HG03354 (cell line): Measurements from ENCODE around the gene ACRV1.
"Not testable (repeated sequence)": the region's sequence is repeated elsewhere in the genome, so short reads cannot be mapped to it uniquely, and the experiment has no call there.

ENCODE experiments used
- ATAC-seq: cut with Tn5 transposase; IDR thresholded peaks from one replicate; pipeline ENCODE4 v1.9.1; 2021; ENCODE audit warnings: mild to moderate bottlenecking; ENCODE audit not compliant: unreplicated experiment, poor library complexity, severe bottlenecking

ACRV1 gene, protein sequence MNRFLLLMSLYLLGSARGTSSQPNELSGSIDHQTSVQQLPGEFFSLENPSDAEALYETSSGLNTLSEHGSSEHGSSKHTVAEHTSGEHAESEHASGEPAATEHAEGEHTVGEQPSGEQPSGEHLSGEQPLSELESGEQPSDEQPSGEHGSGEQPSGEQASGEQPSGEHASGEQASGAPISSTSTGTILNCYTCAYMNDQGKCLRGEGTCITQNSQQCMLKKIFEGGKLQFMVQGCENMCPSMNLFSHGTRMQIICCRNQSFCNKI

DNA sequence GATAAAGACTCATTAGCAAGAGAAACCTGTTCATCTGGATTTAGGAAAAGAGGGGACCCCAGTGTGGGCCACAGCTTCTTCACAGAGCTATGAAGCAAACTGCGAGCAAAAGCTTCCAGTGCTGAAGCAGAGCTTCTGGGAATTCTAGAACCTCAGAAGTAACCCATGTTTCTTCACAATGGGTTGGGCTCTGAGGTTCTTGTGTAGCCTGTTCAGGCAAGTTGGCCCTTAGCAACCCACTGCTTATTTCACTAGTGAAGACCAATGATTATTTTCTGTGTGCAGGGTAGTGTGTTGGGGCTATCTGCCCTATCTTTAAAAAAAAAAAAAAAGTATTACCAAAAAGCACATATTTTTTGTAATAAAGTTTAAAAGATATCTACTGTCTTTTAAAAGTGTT, at the start of gene ACRV1:
TSS of gene ACRV1 (minus strand) at position 101 of the 400 bp plus-strand sequence. CDS start at position 34, 67 bp downstream.
- ATAC-seq = no peak

DNA sequence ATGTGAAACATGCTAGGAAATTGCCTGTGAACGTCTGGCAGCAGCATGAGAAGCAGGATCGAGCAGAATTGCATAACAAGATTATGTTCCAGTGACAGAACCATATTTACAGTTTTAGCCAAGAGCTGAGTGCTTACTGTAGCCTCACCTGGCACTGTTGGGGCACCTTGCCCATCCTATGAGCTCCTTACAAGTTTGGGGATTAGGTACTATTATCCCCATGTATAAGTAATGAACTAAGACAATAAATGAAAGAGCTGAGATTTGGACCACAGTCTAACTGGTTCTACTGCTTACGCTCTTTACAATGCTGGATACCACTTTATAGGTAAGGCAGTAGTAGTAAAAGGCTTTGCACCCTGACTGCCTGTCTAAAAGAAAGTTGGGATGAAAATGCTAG, 48.3 kb upstream of the ACRV1 start:
- ATAC-seq = no peak

DNA sequence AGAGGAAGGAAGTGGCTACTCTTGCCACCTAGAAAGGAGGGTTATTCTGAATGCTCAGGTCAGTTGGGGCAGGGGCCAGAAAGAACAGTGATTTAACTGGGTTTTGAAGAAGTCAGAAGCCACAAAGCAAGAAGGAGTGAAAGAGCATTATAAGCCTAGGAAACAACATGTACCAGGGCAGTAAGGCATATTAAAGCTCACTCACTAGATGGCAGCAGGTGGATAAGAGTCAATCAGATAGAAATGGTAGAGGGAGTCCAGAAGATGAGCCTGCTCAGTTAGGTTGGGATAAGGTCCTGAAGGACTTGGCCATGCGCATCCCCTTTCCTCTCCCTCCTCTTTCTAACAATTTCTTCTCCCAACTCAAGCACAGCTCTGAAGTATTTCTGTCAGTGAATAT, 43.5 kb upstream of the ACRV1 start:
- ATAC-seq = no peak

DNA sequence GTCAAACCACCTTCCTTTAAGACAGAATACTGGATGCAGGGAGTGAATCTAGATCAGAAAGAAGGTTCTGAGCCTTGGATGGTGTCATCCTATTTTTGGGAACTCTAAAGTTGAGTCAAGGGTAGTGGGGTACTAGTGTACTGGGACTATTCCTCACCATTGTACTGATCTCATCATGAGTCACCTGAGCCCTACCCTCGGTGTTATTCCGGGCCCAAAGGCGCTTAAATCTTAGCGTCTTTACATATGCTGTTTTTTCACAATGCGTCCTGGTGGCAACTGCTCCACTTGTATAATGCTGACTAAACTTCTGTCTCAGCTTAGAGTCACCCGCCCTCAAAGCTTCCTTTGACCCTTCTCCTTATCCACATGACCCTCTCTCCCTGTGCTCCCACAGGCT, 40.1 kb upstream of the ACRV1 start:
- no peak for ATAC-seq

DNA sequence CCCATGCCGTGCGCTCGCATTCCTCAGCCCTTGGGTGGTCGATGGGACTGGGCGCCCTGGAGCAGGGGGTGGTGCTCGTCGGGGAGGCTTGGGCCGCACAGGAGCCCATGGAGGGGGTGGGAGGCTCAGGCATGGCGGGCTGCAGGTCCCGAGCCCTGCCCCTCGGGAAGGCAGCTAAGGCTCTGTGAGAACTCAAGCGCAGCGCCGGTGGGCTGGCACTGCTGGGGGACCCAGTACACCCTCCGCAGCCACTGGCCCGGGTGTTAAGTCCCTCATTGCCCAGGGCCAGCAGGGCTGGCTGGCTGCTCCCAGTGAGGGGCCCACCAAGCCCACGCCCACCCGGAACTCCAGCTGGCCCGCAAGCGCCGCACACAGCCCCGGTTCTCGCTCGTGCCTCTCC, 24.0 kb upstream of the ACRV1 start:
- ATAC-seq = not testable (repeated sequence)

DNA sequence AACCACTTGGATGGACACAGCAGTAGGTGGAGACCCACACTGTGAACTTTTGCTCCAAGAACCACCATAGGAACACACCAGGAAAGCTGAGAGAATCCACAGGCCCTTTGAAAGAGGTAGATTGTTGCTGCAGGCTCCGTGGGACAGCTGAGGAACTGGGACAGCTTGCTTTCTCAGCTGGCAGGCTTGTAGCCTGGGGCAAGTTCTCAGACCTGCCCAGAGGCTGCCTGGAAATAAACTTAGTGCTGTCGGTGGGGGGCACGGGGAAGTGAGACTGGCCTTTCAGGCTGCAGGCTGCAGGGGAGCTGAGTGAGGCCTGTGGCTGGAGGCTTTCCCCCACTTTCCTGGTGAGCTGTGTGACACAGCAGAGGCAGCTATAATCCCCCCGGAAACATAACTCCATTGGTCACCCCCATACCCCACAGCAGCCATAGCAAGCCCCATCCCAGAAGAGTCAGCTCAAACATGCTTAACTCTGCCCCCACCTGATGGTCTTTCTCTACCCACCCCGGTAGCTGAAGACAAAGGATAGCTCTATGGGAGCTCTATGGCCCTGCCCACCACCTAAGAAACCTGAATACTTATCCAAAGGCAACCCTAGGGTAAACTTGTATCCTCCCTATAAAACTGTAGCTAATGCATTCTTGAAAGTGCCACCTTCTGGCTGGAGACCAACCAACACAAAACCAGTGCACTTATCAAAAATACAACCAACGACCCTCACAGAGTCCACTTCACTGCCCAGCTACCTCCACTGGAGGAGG, 21.4 kb upstream of the ACRV1 start:
- no peak for ATAC-seq

DNA sequence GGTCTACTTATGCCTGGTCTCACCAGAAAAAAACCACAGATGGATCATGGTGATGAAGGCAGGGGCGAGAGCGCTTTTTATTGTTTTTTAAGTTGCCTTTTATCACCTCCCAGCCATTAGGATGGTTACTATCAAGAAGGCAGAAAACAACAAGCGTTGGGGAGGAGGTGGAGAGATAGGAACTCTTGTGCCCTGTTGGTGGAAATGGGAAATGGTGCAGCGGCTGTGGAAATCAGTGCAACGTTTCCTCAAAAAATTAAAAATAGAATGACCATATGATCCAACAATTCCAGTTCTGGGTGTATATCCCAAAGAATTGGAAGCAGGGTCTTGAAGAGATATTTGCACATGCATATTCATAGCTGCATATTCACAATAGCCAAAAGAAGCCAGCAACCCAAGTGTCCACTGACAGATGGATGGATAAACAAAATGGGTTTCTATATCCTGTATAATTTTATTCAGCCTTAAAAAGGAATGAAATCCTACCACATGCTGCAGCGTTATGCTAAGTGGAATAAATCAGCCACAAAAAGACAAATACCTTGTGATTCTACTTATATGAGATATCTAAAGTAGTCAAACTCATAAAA, 20.5 kb upstream of the ACRV1 start:
- ATAC-seq = no peak

DNA sequence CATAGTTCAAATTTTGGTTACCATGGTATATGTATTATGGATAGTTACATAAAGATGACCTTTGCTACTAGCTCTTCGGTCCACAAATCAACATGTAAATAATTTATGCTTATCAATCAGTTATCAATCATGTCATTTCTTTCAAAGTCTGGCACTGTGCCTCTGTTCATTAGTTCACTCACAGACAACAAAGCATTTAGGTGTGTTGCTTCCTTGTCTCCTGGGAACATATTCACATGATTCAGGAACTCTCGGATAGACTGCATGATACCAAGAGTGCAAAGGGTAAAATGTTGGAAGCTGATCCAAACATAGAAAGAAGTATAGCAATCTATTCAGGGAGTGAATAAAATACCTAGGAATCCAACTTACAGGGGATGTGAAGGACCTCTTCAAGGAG, 14.3 kb upstream of the ACRV1 start:
- ATAC-seq = no peak

DNA sequence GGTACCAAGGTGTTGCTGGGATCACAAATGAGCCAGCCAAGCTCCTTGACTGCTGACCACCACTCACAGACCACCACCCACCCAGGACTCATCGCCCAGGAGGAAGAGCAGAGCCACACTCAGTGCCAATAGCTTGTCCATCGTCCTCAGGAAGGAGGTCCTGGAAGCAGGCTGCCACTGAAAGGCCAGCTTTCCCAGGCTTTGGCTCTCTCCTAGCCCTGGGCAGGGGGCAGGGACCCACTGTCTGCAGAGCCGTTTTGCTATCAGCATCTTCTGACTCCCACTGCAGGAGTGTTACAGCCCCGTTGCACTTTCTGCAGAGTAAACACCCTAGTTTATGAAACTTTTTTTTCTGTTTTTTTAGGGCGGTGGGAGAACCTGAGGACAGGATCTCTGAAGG, 12.2 kb upstream of the ACRV1 start:
- no peak for ATAC-seq

DNA sequence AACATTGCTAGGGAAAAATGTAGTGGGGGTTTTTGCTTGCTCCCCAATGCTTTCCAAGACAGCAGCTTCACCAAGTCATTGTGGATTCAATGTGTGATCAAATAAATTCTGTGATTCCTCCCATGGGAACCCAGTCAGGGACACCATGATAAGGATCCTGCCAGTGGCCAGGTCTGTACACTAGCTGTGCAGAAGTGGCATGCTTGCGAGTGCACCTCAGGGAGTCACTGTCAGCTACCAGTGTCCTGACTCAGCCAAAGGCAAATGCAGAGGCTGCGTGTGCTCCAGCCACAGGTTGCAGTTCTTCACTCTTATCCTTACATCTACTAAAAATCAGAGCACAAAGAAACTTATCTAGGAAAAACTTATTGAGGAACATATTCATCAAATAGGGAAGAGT, 9.4 kb upstream of the ACRV1 start:
- no peak for ATAC-seq

DNA sequence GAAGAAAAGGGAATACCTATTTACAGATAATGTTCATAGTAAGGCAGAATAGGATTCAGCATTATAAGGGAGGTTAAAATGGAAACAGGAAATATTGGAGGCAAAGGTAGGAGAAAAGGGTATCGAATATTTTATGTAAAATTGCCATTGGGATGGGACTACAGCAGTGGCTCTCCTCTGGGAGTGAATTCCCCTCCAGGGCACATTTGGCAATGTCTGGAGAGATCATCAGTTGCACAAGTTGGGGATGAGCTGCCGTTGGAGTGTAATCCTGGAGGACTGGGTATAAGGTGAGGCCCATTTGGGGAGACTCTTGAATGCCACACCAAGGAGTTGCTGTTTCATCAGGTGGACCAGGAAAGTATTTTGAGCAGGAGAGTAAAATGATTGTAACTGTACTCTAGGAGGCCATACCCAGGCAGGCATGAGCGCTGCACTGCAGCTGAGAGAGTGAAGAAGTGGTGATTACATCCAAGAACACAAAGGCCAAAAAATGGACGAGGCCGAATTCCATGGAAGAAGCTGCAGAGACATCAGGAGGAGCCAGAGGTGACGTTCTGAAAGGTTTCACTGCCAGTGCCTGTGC, 8.7 kb upstream of the ACRV1 start:
- no peak for ATAC-seq

DNA sequence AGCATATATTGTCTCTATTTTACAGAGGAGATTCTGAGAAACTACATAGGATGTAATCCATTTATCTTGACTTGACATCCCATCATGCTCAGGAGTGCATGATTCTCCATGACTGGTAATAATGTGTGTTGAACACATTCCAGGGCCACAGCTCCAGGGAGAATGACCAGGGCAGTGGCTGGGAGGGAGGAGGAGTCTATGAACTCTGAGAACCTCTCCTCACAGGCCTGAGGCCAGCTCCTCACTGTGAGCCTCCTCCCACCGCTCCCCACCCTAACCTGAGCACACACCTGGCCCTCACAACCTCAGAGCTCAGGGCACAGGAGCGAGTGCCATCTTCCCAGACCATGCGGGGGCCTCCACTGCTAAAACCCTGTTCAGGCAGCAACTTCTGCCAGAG, 8.0 kb upstream of the ACRV1 start:
- ATAC-seq = no peak

DNA sequence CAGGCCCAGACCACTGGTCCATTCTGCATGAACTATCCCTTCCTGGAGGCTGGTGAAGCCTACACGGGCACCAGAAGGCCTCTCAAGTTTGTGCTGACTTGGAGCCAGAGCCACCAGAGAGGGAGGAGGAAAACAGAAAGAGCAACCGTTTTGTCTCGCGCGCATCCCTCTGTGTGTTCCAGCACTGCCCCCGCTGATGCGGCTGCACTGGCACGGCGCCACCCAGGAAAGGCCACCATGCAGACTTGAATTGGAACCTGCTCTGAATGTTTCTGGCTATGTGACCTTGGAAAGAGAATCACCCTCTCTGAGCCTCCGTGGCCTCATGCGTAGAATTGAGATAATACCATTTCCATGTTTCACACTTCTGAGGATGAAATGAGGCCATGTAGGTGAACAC, 7.4 kb upstream of the ACRV1 start:
- no peak for ATAC-seq

DNA sequence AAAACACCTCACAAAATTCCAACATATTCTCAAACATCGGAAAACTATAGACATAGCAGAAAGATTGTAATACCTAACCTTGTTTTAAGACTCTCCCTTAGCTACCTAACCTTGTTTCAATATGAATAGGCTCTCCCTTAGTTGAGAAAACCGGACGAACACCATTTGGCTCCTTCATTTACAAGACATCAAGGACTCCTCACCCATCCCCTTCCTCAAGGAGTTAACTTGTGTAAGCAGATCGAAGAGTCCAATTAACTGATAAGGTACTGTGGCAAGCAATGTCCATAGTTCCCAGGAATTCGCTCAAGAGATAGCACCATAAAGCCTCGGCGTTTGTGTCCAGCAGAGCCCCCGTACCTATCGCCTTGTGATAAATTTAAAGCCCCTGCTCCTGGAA, 4.6 kb upstream of the ACRV1 start:
- no peak for ATAC-seq

DNA sequence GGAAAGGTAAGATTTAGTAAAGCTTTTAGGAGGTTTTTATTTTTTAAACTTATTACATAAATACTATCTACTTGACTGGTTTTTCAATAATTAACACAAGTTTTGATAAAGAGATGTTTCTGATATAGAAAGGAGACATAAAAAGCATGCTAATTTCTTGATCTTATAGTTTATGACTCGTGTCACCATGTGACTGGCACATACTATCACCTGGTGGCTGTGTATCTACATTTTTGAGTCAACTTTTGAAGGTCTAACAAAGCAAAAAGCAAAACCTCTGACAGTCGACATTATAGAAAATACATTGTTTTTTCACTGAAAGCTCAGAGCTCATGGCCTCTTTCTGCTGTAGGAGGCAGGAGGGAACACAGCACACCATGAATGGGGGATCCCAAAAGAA, 810 bp downstream of the ACRV1 start:
- ATAC-seq = no peak

DNA sequence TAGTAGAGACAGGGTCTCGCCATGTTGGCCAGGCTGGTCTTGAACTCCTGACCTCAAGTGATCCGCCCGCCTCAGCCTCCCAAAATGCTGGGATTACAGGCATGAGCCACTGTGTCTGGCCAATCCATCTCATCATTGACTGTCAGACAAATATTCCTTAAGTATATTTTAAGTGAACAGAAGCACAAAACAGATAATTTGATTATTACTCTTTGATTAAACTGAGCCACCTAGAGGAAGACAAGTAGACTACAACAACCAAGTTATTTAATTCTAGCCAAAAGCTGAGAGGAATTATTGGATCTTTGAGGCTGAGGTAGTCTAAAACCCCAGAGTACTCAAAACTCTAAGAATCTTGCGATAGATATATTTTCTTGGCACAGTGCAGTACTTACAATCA, 1.2 kb downstream of the ACRV1 start:
- no peak for ATAC-seq

DNA sequence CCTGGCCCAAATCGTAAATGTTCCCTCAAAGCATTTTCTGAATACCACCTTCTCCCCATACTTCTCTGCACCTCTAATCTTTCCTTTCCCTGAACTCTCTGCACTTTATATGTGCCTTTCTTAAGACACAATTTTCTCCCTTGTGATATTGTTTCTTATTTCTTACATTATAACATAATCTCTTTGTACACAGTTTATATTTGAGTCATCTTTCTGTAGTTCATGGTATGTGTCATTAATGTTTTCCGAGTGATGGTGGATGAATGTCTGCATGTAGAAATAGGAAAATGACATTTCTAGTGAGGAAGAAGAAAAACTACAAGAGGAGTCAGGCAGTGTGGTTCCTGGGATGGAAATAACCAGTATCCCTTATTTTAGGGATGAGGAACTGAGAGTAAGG, 5.5 kb downstream of the ACRV1 start:
- no peak for ATAC-seq

DNA sequence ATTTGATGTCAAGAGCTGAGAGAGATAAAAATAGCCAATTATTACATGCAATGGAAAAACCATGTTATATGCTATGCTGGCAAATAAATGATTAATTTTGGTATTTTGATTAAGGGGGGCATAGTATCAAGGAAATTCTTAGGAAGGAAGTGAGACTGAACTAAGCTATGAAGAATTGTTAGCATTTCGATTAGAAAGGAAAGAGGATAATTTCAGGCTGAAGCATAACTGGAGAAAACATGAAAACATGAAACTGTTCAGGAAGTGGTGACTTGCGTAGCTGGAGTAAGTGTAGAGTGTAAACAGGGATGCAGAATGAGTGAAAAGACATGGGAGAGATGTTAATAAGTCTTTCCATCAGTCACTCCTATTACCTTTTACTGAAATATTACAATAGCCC, 6.4 kb downstream of the ACRV1 start:
- no peak for ATAC-seq

DNA sequence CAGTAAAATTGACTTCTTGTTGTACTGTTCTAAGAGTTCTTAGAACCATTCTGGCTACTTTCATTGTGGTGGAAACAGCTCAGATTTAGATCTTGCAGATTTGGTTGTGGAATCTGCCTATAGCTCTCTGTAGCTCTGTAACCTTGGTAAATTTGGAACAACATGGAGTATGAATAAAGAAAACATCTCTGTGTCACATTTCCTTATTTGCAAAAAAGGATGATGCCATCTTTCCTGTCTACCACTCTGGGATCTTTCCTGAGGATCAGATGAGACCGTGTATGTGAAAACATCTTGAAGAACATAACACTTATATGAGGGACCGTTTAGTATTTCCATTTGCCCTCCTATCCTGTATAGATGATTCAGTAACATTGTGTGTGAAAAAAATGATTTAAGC, 9.1 kb downstream of the ACRV1 start:
- no peak for ATAC-seq

DNA sequence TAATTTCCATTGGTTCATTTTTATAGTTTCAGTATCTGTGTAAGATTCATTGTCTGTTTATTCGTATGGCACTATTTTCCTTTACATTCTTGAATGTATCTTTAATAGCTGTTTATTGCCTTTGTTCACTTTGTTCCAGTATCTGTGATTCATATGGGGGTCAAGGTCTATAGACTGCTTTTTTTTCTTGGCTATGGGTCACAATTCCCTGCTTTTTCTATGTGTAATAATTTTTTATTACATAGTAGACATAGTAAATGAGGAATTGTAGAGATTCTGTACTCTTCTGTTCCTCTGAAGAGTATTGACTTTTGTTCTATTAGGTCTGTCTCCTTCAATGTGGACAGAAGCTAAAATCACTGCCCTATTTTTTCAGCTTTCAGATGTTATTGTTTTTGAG, 10.5 kb downstream of the ACRV1 start:
- ATAC-seq = no peak

DNA sequence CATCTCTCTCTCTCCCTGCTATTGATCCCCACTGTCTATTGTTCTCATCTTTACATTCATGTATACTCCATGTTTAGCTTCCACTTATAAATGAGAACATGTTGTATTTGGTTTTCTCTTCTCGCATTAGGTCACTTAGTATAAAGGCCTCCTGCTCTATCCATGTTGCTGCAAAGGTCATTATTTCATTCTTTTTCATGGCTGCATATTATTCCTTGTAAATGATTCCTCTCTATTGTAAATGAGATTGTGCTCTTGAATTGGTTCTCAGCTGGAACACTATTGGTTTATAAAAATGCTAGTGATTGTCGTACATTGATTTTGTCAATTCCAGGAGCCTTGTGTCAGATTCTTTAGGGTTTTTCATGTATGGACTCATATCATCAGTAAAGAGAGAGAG, 13.5 kb downstream of the ACRV1 start:
- no peak for ATAC-seq
